HTR-8/SVneo (cell line): Measurements from ENCODE around the gene PLEKHH1.
A peak's percentile ranks its signal among the peaks of the same experiment; 100 is the strongest.

ENCODE experiments used
- DNase-seq: peaks from one replicate; pipeline ENCODE4 v3.0.0; 2011; ENCODE audit warnings: low spot score, mixed read lengths; ENCODE audit not compliant: insufficient read length
- FAIRE-seq: peaks from 2 replicates; lab custom pipeline; 2011; peaks lifted over from hg19 to GRCh38; lab: Jason Lieb, UNC

Gene PLEKHH1

DNA sequence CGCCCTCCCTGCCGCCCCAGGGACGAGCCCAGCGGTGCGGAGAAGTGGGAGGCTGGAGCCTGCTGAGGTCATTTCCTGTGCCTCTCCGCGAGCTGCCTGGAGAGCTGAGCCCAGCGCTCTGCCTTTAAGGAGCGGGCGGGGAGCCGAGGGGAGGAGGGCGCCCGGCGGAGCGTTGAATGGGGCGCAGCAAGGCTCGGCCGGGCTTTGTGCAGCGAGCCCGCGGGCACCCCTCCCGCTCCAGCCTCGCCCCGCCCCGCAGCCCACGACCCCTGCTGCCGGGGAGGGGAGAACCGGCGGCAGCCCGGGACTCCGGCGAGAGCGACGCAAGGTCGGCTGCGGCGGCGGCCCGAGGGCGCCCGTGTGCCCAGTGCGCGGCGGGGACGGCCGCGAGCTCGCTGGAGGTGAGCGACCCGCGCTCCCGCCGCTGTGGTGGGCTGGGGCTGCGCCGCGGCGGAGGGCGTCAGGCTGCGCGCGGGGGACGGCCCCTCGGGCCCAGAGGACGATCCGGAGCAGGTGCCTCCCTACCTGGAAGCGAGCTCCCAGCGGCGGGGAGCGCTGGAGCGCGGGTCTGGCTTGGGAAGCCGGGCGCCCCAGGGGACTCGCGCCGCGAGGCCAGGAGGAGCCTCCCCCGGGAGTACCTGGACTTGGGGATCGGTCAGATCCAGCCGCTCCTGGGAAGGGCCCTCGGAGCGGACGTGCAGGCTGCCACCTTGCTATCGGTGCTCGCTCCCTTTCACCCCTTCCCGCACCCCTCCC, at the start of gene PLEKHH1:
Gene PLEKHH1 (plus strand): TSS at position 293 of the 756 bp plus-strand sequence. CDS start 8,578 bp downstream, outside the sequence.
- DNase-seq (peak; percentile 98), FAIRE-seq (peak; percentile 97)

DNA sequence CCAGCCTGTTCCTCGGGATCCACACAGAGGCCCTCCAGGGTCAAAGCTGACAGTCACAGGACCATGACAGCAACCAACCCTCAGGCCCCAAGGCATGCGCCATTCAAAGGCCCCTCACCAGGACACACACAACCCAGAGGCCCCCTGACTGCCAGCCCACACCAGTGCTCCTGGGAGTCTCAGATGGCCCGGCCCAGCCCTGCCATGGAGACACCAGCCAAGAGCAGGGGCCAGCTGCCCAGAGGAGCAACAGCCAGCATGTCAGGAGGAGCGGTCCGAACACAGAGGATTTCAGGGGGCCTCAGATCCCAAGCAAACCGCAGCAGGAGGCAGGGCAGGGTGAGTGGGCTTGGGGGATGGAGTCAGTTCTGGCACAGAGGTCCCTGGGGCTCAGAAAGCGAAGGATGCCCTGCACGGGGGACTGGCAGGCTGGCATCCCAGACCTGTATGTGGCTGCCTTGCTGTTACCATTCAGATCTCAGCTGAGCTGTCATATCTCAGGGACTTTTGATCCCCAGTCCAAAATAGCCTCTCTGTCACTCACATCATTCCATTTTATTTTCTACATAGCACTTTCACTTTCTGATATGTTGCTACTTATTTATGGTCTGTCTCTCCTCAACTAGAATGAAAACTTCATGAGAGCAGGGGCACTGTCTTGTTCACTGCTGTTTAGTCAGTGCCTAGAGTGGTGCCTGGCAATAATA, 49.4 kb upstream of the PLEKHH1 start:
- DNase-seq, result no peak
- peak; percentile 95 for FAIRE-seq

DNA sequence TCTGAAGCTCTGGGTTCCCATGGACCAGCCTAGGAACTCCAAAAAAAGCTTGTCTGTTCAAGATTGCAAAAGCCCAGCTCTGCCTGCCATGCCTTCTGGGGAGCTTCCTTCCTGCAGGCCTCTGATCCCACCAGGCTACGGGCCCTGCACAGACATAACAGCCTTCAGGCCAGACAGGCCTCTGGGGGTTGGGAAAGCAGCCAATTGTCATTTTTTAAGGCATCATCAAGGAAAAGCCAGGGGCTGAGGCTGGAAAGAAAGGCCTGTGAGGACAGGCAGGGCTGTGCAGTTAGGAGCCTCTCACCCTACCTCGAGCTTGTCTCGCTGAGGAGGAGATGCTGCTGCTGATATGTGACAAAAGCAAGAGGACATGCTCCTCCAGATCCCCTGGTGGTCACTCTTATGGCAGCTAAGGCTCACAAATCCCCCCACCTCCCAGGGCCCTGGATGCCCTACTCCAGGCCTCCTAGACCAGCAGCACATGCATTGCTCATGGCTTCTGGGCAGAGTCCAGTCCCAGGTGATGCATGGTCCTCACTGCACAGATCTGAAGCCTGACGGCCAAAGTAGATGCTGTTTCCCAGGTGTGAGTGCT, 47.5 kb upstream of the PLEKHH1 start:
- DNase-seq, result no peak
- peak; percentile 80 for FAIRE-seq

DNA sequence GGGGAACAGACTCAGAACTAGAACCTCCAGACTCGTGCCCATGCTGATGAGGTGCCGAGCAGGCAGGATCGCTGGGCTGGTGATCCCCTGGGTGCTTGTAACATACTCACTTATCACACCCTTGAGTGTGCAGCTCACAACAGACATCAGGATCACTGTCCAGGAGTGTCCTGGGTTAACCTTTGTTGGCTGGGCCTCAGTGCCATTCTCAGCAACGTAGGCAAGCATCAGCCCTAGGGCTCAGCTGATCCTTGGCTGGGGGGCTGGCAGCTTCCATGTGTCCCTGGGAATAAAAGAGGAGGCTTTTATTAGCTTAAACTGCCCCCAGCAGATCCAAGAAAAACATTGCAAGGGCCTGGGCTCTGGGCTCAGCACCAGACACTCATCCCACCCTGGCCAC, 46.2 kb upstream of the PLEKHH1 start:
- DNase-seq (no peak), FAIRE-seq (peak; percentile 90)

DNA sequence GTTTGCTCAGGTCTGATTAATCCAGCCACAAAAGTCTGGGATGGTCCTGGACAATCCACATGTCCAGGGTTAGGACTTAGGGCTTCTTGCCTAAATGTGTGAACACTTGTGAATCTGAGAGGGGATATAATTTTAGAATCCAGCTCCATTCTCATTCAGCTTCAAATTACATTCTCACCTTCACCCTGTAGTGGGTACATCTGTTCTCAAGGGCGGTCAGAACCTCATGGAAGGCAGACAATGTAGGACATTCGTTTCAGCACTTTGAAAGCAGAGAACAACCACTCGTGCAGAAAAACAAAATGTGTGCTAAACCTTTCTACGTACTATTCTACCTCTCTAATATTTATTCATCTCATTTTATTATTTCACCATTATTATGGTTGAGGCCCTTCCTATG, 45.8 kb upstream of the PLEKHH1 start:
- DNase-seq (no peak), FAIRE-seq (no peak)

DNA sequence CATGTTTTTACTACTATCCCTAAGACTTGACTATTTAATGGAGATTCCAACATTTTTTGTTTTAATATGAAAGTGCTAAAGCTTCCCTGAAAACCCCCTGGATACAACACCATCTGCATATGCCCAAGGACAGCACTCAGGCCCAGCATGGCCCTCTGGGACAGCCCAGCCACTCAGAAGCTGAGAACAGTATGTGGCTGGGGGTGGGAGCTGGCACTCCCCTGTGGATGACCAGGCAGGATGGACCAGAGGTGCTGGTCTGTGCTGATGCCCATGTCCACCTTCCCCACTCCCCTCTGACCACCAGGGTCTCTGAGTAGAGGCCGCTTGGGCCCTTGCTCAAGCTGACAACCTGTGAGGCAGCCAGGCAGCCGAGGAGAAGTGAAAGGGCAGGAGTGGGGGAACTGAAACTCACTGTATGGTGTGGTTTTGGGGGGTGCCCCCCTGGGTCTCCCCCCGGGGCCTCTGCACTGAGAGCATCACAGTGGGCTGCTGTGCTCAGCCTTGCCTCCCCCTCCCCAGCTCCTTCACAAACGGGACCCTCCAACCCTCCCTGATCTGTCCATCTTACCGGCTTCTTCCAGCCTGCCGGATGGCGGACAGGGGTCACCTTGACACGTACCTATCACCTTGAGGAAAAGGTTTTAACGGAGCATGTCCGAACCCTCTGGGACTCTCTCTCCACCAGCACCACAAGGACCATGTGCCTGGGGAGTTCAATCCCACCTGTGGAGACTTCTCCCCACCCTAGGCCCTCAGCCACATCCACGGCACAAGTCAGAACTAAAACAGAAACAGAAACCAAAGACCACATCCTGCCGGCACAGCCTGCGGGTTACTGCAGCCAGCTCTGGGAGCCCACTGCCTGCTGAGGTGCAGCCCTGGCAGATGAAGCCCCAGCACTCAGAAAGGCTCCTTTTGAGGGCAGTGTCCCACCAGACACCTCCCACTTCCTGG, 44.9 kb upstream of the PLEKHH1 start, which contains the start of gene TMEM229B:
Gene TMEM229B (minus strand): TSS at position 785 of the 957 bp plus-strand sequence. CDS start 14,798 bp downstream, outside the sequence.
- FAIRE-seq (peak; percentile 87), DNase-seq (no peak)

DNA sequence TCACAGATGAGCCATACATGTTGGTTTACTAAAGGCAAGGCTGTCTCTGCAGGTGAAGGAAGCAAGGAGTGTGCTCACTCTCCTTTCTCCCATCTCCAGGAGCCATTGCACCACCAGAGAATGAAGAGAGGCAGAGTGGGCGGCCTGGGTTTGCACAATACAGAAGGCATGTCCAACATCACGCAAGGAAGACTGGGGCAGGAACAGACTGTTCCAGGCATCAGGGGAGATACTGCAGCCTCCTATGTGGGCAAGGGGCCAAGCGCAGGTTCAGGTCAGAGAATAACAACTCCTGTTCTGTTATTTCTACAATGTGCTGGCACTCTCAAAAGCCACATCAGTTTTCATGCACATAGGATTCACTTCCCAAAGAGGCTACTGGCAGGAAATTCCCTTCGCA, 42.9 kb upstream of the PLEKHH1 start:
- peak; percentile 90 for FAIRE-seq

DNA sequence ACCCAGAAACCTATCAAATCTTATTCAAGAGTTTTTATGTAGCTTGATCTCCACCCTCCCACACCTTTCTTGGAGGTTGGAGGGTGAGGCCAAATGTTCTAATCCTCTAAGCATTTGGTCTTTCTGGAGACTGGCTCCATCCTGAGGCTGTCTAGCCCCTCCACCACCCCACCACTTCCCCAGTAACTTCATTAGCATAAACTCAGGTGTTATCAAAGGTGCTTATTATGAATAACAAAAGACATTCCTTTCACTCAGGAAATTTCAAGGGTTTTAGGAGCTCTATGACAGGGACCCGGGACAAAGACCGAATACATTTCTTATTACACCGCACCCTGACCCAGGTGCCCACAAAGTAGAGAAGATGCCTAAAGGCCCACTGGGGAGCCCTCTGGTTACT, 41.8 kb upstream of the PLEKHH1 start:
- no peak for FAIRE-seq

More for the DNA sequence above, 42.9 kb upstream of the PLEKHH1 start:
- DNase-seq, result no peak

DNA sequence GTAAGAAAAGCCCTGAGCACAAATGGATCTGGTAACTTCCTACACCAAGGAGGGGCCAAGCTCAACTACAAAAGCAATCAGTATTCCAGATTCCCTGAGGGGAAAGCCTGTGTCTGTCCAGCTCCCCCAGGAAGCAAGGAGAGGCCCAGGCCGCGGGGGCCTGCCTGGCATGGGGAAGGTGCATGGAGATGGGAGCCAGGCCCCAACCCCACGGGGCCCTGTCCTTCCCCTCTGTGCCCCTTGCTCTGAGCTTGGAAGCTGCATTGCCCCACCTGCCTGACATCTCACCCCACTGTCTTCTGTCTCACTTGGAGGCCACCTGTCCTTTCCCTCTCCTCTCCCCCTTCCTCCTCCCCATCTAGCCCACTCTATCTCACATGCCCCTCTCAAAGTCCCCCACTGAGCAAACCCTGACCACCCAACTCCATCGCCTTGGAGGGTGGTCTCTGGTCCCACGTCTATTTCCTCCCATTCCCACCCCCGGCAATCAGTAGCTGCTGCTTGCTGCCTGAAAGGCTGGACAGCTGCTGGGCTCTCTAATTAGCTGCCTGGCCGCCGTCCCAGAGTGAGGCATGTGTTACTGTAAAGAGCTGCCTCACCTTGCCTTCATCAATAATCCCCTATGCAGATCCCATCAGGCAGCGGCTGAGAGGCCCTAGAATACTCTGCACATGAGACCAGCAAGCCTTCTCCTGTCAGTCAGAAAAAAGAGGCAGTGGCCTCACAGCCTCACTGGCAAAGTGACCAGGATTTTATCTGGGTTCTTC, 41.2 kb upstream of the PLEKHH1 start:
- DNase-seq (no peak), FAIRE-seq (no peak)

More for the DNA sequence above, 41.8 kb upstream of the PLEKHH1 start:
- no peak for DNase-seq

DNA sequence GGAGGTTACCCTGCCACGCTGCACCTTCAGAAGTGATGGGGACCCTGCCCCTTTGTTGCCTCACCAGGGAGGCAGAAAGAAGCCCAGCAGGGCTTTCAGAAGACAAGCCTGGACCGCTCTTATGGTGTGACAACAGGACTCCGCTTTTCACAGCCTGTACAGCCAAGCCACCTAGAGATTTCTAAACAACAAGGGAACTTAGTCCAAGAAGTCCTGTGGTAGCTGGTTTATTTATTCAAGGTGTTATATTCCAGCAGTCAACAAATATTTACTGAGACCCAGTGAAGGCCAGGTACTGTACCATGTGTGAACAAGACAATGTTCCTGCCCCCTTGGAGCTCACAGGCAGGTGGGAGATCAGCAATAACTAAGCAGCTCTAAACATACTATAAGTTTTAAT, 40.6 kb upstream of the PLEKHH1 start:
- FAIRE-seq, result no peak
- no peak for DNase-seq

DNA sequence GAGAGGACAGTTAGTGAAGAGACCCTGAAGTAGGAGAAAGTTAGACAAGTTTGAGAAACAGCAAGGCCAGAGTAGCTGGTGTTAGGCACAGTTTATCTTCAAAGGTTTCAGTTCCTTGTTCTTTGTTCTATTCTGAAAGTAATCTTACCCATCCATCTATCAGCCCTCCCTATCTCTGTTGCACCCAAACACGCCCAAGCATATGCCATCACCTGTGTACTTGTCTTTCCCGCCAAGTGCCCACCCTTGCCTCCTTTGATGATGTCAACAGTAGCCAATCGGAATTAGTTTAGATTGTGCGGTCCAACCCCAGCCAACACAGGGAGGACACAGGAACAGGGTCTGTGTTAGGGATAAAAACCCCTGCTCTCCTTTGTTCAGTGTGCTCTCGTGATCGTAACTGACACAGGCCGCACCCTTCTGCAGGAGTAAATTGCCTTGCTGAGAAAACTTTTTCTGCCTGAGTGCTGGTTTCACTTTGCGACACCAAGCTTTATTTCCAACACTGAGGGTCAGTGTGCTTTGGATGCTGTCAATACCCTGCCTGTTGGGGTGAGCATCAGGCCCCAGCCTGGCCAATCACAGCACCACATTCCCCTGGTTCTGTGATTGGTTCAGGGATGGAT, 39.9 kb upstream of the PLEKHH1 start:
- FAIRE-seq (peak; percentile 93), DNase-seq (no peak)

DNA sequence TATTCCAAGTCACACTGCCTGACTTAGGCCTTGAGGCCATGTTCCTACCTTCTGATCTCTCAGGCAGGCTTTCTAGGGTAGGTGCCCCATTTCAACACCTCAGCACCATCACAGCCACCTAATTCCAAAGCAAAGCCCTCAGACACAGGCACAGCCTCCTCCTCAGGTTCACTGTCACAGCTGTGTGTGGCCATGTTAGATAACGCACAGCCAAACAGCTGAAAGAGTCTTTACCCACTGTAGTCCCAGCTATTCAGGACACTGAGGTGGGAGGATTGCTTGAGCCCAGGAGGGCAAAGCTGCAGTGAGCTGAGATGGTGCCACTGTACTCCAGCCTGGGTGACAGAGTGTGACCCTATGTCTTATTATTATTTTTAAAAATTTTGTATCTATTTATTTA, 37.3 kb upstream of the PLEKHH1 start:
- FAIRE-seq, result peak; percentile 97
- DNase-seq, result no peak

DNA sequence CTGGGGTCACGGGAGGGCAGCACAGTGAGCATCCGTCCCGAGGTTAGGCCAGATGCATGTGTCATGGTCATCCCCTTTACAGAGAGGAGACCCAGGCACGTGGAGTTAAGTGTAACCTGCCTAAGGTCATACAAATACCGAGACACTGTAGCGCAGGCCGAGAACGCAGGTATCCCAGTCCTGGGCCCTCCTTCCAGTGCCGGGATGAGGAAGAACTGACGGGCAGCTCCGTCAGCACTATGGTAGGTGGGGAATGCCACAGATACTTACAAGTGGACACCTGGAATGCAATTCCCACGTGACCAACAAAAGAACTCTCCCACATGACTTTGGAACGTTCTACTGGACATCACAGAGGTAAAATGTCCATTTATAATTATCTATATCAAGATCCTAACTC, 35.9 kb upstream of the PLEKHH1 start:
- FAIRE-seq (no peak), DNase-seq (no peak)

DNA sequence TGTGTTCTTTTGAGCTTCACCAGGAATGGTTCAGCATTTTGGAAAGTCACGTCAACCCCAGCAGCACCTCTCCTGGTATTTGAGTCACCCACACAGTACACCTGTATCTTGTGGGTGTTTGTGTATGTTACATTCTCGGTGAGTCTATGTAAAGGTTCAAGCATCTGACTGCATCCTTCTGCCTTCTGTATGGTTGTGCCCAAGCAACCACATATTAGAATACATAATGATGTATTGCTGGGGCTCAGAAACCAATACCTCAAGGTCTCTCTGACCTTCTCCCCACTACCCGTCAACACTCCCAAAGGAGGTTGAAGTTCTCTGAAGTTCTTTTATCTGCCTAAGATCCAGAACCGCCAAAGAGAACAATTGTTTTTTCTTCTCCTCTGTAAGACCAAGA, 35.4 kb upstream of the PLEKHH1 start:
- FAIRE-seq, result peak; percentile 97

DNA sequence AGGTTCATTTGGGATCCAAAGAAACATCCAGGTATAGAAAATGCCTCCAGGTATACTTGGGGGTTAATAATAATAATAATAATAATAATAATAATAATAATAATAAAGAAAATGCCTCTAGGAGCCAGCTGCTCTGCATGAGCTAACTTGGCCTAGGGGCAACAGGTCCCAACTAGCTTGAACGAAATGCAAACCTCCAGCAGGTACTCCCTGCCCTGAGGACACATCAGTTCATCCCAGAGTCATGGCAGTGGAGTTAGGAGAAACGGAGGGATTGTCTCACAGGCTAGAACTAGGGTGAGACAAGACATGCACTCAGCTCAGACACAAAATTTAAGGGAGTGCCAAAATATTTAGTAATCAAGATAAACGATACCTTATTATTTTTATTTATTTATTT, 32.1 kb upstream of the PLEKHH1 start:
- DNase-seq (no peak), FAIRE-seq (peak; percentile 16)

More for the DNA sequence above, 35.4 kb upstream of the PLEKHH1 start:
- DNase-seq, result no peak

DNA sequence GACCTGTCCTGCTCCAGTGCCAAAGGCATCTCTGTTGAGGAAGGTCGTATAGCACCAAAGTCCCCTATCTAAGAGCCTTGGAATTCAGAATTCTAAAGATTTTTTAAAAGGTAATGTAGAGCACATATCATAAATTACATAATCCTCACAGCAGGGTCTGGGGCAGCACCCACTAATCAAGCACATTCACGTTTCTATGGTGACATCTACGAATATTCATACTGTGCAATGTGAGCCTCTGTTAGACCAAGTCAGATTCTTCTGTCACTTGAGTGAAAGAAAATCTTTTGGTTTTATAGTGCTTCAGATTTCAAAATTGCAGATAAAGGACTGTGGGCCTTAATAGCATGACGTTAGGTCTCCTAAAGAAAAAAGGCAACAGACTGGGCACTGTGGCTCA, 31.4 kb upstream of the PLEKHH1 start:
- FAIRE-seq (no peak), DNase-seq (no peak)

DNA sequence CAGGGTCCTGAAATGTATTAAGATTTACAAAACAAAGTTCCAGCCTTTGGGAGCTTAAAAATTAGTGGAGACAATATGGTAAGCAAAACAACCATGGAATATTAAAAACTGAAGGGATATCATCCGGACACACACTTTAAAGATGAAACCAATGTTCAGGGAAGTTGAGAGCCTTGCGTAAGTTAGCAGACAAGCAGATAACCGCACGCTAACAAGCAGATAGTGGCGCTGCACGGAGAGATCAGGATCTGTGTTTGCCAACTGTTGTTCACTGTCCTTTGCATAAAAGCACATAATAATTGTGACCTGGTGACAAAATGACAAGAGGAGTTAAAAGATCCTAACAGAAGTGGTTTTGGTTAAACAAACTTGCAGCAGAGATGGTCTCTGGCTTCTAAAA, 30.2 kb upstream of the PLEKHH1 start:
- FAIRE-seq, result no peak
- no peak for DNase-seq

DNA sequence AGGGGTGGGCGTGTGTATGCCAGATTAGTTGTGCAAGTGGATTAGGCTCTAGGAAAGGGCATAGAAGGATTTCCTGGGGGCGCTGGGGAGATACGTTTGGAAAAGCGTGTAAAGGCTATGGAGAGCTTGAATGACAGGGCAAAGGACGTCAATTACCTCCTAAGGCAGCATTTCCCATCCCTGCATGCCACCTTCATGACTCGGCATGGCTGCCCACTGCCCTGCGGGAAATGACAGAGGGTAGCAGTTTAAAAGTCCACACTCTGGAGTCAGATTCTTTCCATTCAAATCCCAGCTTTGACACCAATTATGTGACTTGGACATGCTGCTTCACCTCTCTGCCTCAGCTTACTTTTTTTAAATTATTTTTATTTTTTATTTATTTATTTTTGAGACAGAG, 29.8 kb upstream of the PLEKHH1 start:
- no peak for FAIRE-seq
- no peak for DNase-seq

DNA sequence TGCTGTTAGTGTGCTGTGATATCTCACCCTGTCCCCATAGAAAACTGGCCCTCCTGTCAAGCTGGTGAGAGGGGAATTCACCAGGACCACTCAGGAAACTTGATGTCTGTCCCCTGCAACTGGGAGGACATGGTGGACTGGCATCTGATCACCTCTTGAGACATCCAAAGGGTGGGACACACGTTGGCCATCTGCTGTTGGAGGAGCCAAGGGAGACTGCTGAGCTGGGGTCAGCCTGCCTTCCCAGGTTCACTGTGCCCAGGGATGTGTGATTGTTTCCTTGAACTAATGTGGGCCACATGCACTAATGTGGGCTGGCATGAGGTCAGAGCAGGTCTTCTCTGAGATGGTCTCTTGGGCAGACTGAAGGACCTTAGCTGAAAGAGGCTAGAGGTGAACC, 27.8 kb upstream of the PLEKHH1 start:
- FAIRE-seq, result peak; percentile 60

More for the DNA sequence above, 27.8 kb upstream of the PLEKHH1 start:
- DNase-seq, result no peak
